MCF 10A (cell line): ENCODE results near the gene UTY. TPM values are rescaled to one million over a fixed set of nuclear protein-coding genes. Genes with fewer than 3 reads are reported as not detected.

Experiments
- Bru-seq: library from RNA; stranded (reverse); fragments of 400-500 nt; gene quantifications from one replicate; lab custom pipeline; 2021; lab: Mats Ljungman, UMichigan
- BruChase-seq, 2 experiments: library from RNA; stranded (reverse); fragments of 400-500 nt; gene quantifications; one replicate each; lab custom pipeline; 2021; lab: Mats Ljungman, UMichigan
- BruUV-seq: library from RNA; stranded (reverse); fragments of 400-500 nt; replicated peaks from 2 replicates; lab custom pipeline; 2021; lab: Mats Ljungman, UMichigan
- CTCF ChIA-PET: fragments of 300-600 bp; sonication (Branson Sonifier 250); formaldehyde crosslinking; extraction: SDS; loops from one replicate; lab custom pipeline; 2021; ENCODE audit warnings: antibody characterized with exemption, inconsistent platforms; lab: Yijun Ruan, JAX
- POLR2A ChIA-PET: fragments of 300-600, 350-650 bp; sonication (Branson Sonifier 250); formaldehyde crosslinking; extraction: SDS; loops from one replicate; lab custom pipeline; 2020; ENCODE audit warnings: antibody characterized with exemption, inconsistent platforms; lab: Yijun Ruan, JAX
- DNase-seq: peaks from one replicate; pipeline ENCODE4 v3.0.0-alpha.2; 2018; ENCODE audit not compliant: unreplicated experiment
- H3K27ac Mint-ChIP-seq: one replicate; pipeline ENCODE4 v1.8.0; 2022; ENCODE audit warnings: mild to moderate bottlenecking, low read depth, mixed read lengths; ENCODE audit not compliant: unreplicated experiment
- H3K27me3 Mint-ChIP-seq: one replicate; pipeline ENCODE4 v1.8.0; 2022; ENCODE audit warnings: mixed read lengths; ENCODE audit not compliant: insufficient read depth, unreplicated experiment
- H3K36me3 Mint-ChIP-seq: one replicate; pipeline ENCODE4 v1.8.0; 2022; ENCODE audit warnings: mild to moderate bottlenecking, moderate library complexity, mixed read lengths; ENCODE audit not compliant: insufficient read depth, unreplicated experiment
- H3K4me1 Mint-ChIP-seq: one replicate; pipeline ENCODE4 v1.8.0; 2022; ENCODE audit warnings: mixed read lengths; ENCODE audit not compliant: insufficient read depth, unreplicated experiment
- H3K4me3 Mint-ChIP-seq: one replicate; pipeline ENCODE4 v1.8.0; 2022; ENCODE audit warnings: mild to moderate bottlenecking, moderate library complexity, mixed read lengths; ENCODE audit not compliant: unreplicated experiment
- H3K9me3 Mint-ChIP-seq: one replicate; pipeline ENCODE4 v1.8.0; 2022; ENCODE audit warnings: mixed read lengths; ENCODE audit not compliant: unreplicated experiment
- CTCF ChIP-seq: fragments of 200-600 bp; IDR thresholded peaks from one replicate; pipeline ENCODE4 v1.8.0; 2022; ENCODE audit warnings: antibody characterized with exemption, mild to moderate bottlenecking; ENCODE audit not compliant: unreplicated experiment
- intact Hi-C: fragments of 100-400 bp; cut with micrococcal nuclease; formaldehyde crosslinking; loops from 2 replicates; pipeline ENCODE4 v1.14.1; 2022
- long read RNA-seq: library from polyadenylated mRNA; stranded (forward); transcript quantifications from one replicate; pipeline ENCODE4 v2.0.0, GENCODE V29; 2022
- total RNA-seq: library from RNA; stranded (reverse); gene quantifications from 2 replicates; pipeline ENCODE4 v1.2.3, GENCODE V29; 2022

Gene UTY
- total RNA-seq = not detected in 2 replicates
- Bru-seq, nascent RNA = not detected
- not detected for BruChase-seq, experiment 1, labeled RNA remaining after a 6-hour chase
- not detected for BruChase-seq, experiment 2, labeled RNA remaining after a 2-hour chase
- long read RNA-seq = 0 reads

- Mint-ChIP-seq H3K9me3 (no peaks in the 10 kb centered on the region), H3K27ac (no peak within 1 kb of the TSS), H3K4me3 (no peak within 1 kb of the TSS), H3K4me1 (no peaks in the 10 kb centered on the region), H3K36me3 (no peaks in the 10 kb centered on the region), H3K27me3 (no peaks in the 10 kb centered on the region)
- intact Hi-C loops = no loop called here
- no peak for TF ChIP-seq CTCF
- no TSS peak for BruUV-seq
- ChIA-PET CTCF (no interaction called here), POLR2A (no interaction called here)
- no peak for DNase-seq
Observed at GRCh38 chrY:13479828-13480227, at the start of gene UTY. TSS of gene UTY (minus strand) at chrY:13480033. CDS start at chrY:13479665, 368 bp downstream.

- Mint-ChIP-seq H3K27ac (no peak overlapping the region), H3K4me3 (no peak overlapping the region), H3K36me3 (no peaks in the 10 kb centered on the region), H3K4me1 (no peaks in the 10 kb centered on the region), H3K9me3 (no peaks in the 10 kb centered on the region), H3K27me3 (no peaks in the 10 kb centered on the region)
- TF ChIP-seq CTCF = no peak
- no TSS peak for BruUV-seq
- intact Hi-C loops = no loop called here
- CTCF ChIA-PET = no interaction called here
- DNase-seq = no peak
- POLR2A ChIA-PET = no interaction called here
Observed at GRCh38 chrY:13520474-13520873, 40.6 kb upstream of the UTY start.

GRCh38 chrY:13501215-13501614, 21.4 kb upstream of the UTY start:
- CTCF ChIA-PET = no interaction called here

GRCh38 chrY:13493737-13494136, 13.9 kb upstream of the UTY start:
- DNase-seq = no peak

More at GRCh38 chrY:13501215-13501614, 21.4 kb upstream of the UTY start:
- H3K27ac Mint-ChIP-seq = no peak overlapping the region
- no peak overlapping the region for H3K4me3 Mint-ChIP-seq
- DNase-seq = no peak
- TF ChIP-seq CTCF = no peak
- intact Hi-C loops = no loop called here
- H3K27me3 Mint-ChIP-seq = no peaks in the 10 kb centered on the region
- no peaks in the 10 kb centered on the region for H3K9me3 Mint-ChIP-seq
- POLR2A ChIA-PET = no interaction called here
- H3K4me1 Mint-ChIP-seq = no peaks in the 10 kb centered on the region
- BruUV-seq = no TSS peak
- H3K36me3 Mint-ChIP-seq = no peaks in the 10 kb centered on the region

More at GRCh38 chrY:13493737-13494136, 13.9 kb upstream of the UTY start:
- Mint-ChIP-seq H3K4me3 (no peak overlapping the region), H3K27ac (no peak overlapping the region), H3K9me3 (no peaks in the 10 kb centered on the region), H3K36me3 (no peaks in the 10 kb centered on the region), H3K4me1 (no peaks in the 10 kb centered on the region), H3K27me3 (no peaks in the 10 kb centered on the region)
- ChIA-PET CTCF (no interaction called here), POLR2A (no interaction called here)
- BruUV-seq = no TSS peak
- TF ChIP-seq CTCF = no peak
- intact Hi-C loops = no loop called here
